Measurements from ENCODE around the gene CCDC15.

DNA sequence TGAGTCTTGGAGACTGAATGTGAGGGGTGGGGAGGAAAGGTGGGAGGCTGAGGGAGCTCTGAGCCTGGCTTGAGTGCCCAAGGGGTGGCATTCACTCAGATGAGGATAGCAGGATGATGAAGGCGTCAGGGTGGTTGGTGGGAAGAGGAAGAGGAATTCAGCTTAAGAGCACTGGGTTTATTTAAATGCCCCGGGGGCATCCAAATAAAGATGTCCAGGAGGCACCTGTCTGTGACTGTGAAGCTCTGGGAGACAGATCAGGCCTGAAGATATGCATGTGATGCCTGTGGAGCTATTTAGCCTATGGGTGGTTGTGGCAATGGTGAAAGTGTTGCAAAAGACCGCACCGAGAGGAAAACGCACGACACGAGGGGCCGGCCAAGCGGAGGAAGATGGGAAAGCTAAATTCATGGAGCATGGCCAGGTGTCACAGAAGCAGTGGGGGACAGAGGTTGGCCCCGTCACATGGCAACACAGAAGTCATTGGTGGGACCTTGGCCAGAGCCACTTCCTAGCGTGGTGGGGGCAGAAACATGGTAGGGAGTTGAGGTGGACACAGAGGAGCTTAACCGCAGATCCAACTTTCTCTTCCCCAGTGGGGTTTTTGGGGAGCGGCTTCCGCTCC lies 124.6 kb downstream of the CCDC15 start:
- TF ChIP-seq POLR2AphosphoS5 (IDR thresholded peaks at IDR 0.05): no peak
- TF ChIP-seq, protein P1, sequence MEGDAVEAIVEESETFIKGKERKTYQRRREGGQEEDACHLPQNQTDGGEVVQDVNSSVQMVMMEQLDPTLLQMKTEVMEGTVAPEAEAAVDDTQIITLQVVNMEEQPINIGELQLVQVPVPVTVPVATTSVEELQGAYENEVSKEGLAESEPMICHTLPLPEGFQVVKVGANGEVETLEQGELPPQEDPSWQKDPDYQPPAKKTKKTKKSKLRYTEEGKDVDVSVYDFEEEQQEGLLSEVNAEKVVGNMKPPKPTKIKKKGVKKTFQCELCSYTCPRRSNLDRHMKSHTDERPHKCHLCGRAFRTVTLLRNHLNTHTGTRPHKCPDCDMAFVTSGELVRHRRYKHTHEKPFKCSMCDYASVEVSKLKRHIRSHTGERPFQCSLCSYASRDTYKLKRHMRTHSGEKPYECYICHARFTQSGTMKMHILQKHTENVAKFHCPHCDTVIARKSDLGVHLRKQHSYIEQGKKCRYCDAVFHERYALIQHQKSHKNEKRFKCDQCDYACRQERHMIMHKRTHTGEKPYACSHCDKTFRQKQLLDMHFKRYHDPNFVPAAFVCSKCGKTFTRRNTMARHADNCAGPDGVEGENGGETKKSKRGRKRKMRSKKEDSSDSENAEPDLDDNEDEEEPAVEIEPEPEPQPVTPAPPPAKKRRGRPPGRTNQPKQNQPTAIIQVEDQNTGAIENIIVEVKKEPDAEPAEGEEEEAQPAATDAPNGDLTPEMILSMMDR (IDR thresholded peaks at IDR 0.05): no peak
- no peak for TF ChIP-seq POLR2A (IDR thresholded peaks at IDR 0.05)
- TF ChIP-seq EP300 (IDR thresholded peaks at IDR 0.05): no peak
